ENCODE measurements around the gene EMP2. TPM values are rescaled to one million over a fixed set of nuclear protein-coding genes. Genes with fewer than 3 reads are reported as not detected.

The EMP2 gene
- total RNA-seq, 4 donors from 2014 or later, result 108 to 121 (median 109) TPM

DNA sequence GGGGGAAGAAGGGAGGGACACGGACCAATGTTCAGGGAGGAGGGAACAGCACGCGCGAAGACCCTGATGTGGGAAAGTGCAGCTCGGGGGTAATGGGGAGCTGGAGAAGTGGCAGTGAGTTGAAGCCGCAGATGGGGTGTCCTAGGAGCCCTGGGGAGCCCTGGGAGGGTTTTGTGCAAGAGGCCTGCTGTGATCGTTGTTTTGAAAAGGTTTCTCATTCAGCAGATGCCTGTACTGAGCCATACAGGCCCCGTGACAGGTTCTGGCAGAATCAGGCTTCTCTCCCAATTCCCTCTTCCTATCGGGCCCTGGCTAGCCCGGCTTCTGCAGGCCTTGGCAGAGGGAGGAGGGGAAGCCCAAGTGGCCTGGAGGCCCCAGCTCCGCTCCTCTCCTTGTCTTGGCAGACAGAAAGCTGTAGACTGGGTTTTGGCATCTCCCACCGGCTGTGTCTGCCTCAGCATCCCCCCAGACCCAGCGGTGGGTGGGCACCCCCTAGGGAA lies 38.4 kb upstream of the EMP2 start:
- TF ChIP-seq POLR2A (IDR thresholded peaks at IDR 0.05), result no peak
- TF ChIP-seq, protein P1, sequence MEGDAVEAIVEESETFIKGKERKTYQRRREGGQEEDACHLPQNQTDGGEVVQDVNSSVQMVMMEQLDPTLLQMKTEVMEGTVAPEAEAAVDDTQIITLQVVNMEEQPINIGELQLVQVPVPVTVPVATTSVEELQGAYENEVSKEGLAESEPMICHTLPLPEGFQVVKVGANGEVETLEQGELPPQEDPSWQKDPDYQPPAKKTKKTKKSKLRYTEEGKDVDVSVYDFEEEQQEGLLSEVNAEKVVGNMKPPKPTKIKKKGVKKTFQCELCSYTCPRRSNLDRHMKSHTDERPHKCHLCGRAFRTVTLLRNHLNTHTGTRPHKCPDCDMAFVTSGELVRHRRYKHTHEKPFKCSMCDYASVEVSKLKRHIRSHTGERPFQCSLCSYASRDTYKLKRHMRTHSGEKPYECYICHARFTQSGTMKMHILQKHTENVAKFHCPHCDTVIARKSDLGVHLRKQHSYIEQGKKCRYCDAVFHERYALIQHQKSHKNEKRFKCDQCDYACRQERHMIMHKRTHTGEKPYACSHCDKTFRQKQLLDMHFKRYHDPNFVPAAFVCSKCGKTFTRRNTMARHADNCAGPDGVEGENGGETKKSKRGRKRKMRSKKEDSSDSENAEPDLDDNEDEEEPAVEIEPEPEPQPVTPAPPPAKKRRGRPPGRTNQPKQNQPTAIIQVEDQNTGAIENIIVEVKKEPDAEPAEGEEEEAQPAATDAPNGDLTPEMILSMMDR (IDR thresholded peaks at IDR 0.05), result no peak
- WGBS, 2 donors, result 36 to 49% methylated on average over 9 to 12 of the region's 13 CpGs
- DNase-seq, result no peak

DNA sequence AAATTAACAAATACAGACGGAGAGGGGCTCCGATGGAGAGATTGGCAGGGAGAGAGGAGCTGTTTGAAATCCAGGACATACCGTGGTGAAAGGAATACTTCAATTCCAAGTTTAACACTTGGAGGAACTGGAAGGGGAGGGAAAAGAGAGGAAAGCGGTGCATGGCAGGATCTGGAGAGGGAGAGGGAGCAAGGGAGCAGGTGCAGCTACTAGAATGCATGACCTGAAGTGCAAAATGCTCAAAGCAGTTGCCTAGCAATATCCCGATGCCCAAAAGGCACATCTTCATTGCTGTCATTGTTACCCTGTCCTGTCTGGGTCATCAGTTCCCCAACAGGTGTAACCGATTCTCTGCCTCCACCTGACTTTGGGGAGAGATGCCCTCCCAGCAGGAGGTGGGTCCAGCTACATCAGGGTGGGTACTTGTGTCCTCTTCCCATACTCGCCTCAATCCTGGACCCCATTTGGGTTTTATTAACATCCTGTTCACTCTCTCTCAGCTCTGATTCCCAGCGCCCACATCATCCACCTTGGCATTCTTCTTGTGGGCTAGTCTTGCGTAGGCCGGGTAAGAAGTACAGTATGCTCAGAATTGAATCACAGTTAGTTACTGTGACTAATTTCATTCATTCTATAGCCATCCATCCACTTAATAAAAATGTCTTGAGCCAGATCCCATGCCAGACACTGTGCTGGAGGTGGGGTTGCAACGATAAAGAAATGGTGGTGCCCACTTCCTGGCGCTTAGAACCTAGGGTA lies 37.4 kb upstream of the EMP2 start:
- Histone ChIP-seq H3K27me3 (no peaks in the 10 kb centered on the region), H3K4me3 (no peak overlapping the region), H3K9me3 (no peaks in the 10 kb centered on the region), H3K4me1 (peaks cover 33 to 45% (median 35%) of the 10 kb centered on the region in 3 donors), H3K27ac (peak overlapping the region; percentile 75 to 90 (median 86)), H3K36me3 (no peaks in the 10 kb centered on the region)
- 36 to 43% methylated on average over 10 to 12 of the region's 12 CpGs for WGBS, 2 donors
- intact Hi-C loops (cut with DNase I), result no loop called here
- DNase-seq, result no peak
- TF ChIP-seq, protein P1 (IDR thresholded peaks at IDR 0.05), result no peak
- no peak for TF ChIP-seq POLR2A (IDR thresholded peaks at IDR 0.05)

More for the DNA sequence above, 38.4 kb upstream of the EMP2 start:
- Histone ChIP-seq H3K9me3 (no peaks in the 10 kb centered on the region), H3K4me3 (peak overlapping the region; percentile 11 to 46 (median 27)), H3K27me3 (no peaks in the 10 kb centered on the region), H3K27ac (peak overlapping the region; percentile 82 to 90 (median 86)), H3K36me3 (no peaks in the 10 kb centered on the region), H3K4me1 (peaks cover 33 to 45% (median 35%) of the 10 kb centered on the region in 3 donors)
- intact Hi-C loops (cut with DNase I), result no loop called here

DNA sequence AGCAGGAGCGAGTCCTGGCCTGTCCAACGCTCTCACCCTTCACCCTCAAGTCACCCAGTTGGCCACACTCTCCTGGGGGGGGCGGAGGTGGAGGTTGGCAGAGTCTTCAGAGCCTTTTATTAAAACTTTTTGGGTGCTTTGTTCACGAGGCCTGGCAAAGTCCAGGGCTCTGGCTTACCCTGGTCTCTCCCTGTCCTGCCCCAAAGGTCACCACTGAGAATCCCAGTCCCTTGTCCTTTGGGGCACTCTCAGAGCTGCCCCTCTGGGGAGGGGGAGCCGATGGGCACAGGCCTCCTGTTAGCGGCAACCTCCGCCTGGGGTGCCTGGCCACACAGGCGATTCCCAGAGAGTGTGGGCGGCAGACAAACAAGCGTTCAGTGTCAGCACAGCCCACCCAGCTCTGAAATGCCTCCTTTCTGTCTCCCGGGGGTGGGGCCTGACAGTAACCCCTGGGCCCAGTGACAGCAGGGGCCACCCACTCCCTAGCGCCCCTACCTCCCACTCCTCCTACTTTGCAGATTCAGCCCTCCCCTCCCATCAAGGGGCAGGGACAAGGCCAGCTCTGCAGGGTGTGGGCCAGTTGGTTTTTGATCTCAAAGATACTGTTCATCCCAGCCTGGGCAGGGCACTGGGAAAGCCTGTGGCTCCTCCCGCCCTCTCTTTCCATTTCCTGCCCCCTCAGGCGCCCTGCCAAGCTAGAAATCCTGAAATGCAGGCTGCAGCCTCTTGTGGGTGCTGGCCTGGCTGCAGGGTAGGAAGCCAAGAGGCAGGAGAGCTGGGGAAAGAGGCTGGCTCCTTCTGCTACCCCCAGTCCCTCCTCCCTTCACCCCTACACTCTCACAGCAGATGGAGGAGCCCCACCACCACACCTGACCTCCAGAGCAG lies 36.6 kb upstream of the EMP2 start:
- no peak for DNase-seq
- H3K4me3 ChIP-seq, result peak overlapping the region in 1 of 4 donors; percentile 27
- TF ChIP-seq, protein P1 (IDR thresholded peaks at IDR 0.05), result peak in 2 of 6 experiments; percentile 9 to 40
- TF ChIP-seq POLR2A (IDR thresholded peaks at IDR 0.05), result peak in 1 of 4 donors; percentile 10
- H3K27ac ChIP-seq, result peak overlapping the region; percentile 75 to 90 (median 86)
- no peaks in the 10 kb centered on the region for H3K27me3 ChIP-seq
- peaks cover 33 to 48% (median 35%) of the 10 kb centered on the region in 3 donors for H3K4me1 ChIP-seq
- intact Hi-C loops (cut with DNase I), result no loop called here
- no peaks in the 10 kb centered on the region for H3K9me3 ChIP-seq
- WGBS, 2 donors, result 17 to 22% methylated on average over 5 to 11 of the region's 14 CpGs
- no peaks in the 10 kb centered on the region for H3K36me3 ChIP-seq

DNA sequence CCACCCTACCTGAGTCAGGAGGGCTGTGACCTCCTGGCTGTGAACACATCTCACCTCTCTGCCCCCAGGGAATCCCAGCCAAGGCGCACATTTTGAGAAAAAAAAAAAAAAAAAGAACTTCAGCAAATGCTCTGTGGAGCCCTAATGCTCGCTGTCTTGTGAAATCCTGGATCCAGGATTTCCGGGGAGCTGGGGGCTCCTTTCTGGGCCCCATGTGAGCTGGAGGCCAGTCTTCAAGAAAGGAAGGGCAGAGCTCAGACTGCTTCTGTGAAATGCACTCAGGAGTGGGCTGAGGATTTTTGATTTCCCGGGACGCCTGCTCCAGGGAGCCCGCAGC lies 36.0 kb upstream of the EMP2 start:
- WGBS, 2 donors, result 48 to 81% methylated on average over 5 to 6 of the region's 6 CpGs
- Histone ChIP-seq H3K4me3 (no peak overlapping the region), H3K27ac (peak overlapping the region; percentile 75 to 90 (median 86)), H3K27me3 (no peaks in the 10 kb centered on the region), H3K36me3 (no peaks in the 10 kb centered on the region), H3K4me1 (peaks cover 33 to 48% (median 35%) of the 10 kb centered on the region in 3 donors), H3K9me3 (no peaks in the 10 kb centered on the region)
- TF ChIP-seq POLR2A (IDR thresholded peaks at IDR 0.05), result no peak
- TF ChIP-seq, protein P1 (IDR thresholded peaks at IDR 0.05), result no peak
- no peak for DNase-seq
- intact Hi-C loops (cut with DNase I), result no loop called here

DNA sequence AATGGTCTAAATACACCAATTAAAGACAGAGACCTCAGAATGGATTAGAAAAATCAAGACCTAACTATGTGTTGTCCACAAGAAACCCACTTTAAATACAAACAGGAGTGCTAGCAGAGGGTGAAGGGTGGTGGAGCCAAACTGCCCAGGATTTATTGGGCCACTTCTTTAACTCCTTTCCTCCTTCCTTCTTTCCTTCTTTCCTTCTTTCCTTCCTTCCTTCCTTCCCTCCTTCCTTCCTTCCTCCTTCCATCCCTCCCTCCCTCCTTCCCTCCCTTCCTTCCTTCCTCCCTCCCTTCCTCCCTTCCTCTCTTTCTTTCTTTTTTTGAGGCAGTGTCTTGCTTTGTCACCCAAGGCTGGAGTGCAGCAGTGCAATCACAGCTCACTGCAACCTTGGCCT lies 34.3 kb upstream of the EMP2 start:
- Histone ChIP-seq H3K27me3 (no peaks in the 10 kb centered on the region), H3K4me3 (no peak overlapping the region), H3K36me3 (no peaks in the 10 kb centered on the region), H3K4me1 (peaks cover 29 to 57% (median 31%) of the 10 kb centered on the region in 3 donors), H3K27ac (no peak overlapping the region), H3K9me3 (no peaks in the 10 kb centered on the region)
- intact Hi-C loops (cut with DNase I), result no loop called here
- TF ChIP-seq POLR2A (IDR thresholded peaks at IDR 0.05), result no peak
- TF ChIP-seq, protein P1 (IDR thresholded peaks at IDR 0.05), result no peak
- no peak for DNase-seq

All from esophagus squamous epithelium (tissue), 5 donors.